Hepatocyte (in vitro differentiated cells): Measurements from ENCODE around the gene HOXC9.

Source experiments
- CTCF ChIP-seq: fragments of 200-600 bp; sonication (generic); IDR thresholded peaks from 2 replicates; pipeline ENCODE4 v1.5.1; 2016; ENCODE audit warnings: antibody characterized with exemption, mild to moderate bottlenecking; ENCODE audit not compliant: poor library complexity
- EZH2phosphoT487 ChIP-seq: fragments of 200-600 bp; sonication (generic); IDR thresholded peaks from one replicate; pipeline ENCODE4 v1.6.1; 2018; ENCODE audit warnings: antibody characterized with exemption, mild to moderate bottlenecking, low read depth, moderate library complexity; ENCODE audit not compliant: unreplicated experiment, severe bottlenecking

DNA sequence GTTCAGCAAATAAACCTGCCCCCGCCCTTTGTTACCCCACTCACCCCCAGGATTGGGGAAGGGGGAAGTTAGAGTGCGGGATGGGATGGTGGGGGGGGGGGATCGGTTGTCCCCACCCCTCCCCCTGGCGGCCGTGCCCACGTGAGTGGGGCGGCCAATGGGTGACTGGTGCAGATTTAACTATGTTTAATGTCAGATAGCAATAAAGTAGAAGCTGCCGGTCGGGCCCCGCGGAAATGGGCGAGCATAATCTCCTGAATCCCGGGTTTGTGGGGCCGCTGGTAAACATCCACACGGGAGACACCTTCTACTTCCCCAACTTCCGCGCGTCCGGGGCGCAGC is 45.3 kb upstream of the HOXC9 start, which contains the start of gene HOXC12:
- TF ChIP-seq CTCF (no peak), EZH2phosphoT487 (no peak)
